ENCODE data around the gene CNTRL. TPM values are rescaled to one million over a fixed set of nuclear protein-coding genes. Genes with fewer than 3 reads are reported as not detected.
A peak's percentile ranks its signal among the peaks of the same experiment; 100 is the strongest.
"Not testable (repeated sequence)": the region's sequence is repeated elsewhere in the genome, so short reads cannot be mapped to it uniquely, and the experiment has no call there.

The CNTRL gene
- total RNA-seq, 1 experiment from 2014 or later: 44.9 TPM

GRCh38 chr9:121125590-121125989, 50.8 kb downstream of the CNTRL start:
- H3K79me2 ChIP-seq (ENCODE audit: low read depth): no peaks in the 10 kb centered on the region
- H3K27me3 ChIP-seq (ENCODE audit: insufficient read depth, low read depth): no peaks in the 10 kb centered on the region
- intact Hi-C loops (cut with micrococcal nuclease; ENCODE audit: unreplicated experiment): no loop called here
- H2AFZ ChIP-seq: no peak overlapping the region
- BruUV-seq (replicated peaks): no TSS peak
- POLR2A ChIA-PET (ENCODE audit: unreplicated experiment): no interaction called here
- no peak for DNase-seq
- TF ChIP-seq CTCF (conservative IDR thresholded peaks at IDR 0.05) (no peak), EZH2 (IDR thresholded peaks at IDR 0.05; ENCODE audit: low read depth) (no peak)
- CTCF ChIA-PET: interaction anchor here (0.6 kb wide), 1 partner anchor 141 kb away, joined by 4 read pairs; no protein-coding TSS in a partner anchor
- peaks cover 19% of the 10 kb centered on the region; the same call in 1 of the 2 replicates for H3K4me1 ChIP-seq (replicated peaks; ENCODE audit: insufficient read depth)
- peaks cover 4% of the 10 kb centered on the region; the same call in 1 of the 2 replicates for H3F3A ChIP-seq (ENCODE audit: insufficient read depth, low read depth)
- H3K4me3 ChIP-seq: no peak overlapping the region
- H3K9me3 ChIP-seq (ENCODE audit: insufficient read depth, low read depth): no peaks in the 10 kb centered on the region
- H3K36me3 ChIP-seq (ENCODE audit: low read depth): no peaks in the 10 kb centered on the region
- H3K9me2 ChIP-seq (ENCODE audit: insufficient read depth): no peaks in the 10 kb centered on the region
- H3K27ac ChIP-seq: no peak overlapping the region
- H4K20me1 ChIP-seq (ENCODE audit: insufficient read depth): no peaks in the 10 kb centered on the region
- no peak overlapping the region for H3K4me2 ChIP-seq

DNA sequence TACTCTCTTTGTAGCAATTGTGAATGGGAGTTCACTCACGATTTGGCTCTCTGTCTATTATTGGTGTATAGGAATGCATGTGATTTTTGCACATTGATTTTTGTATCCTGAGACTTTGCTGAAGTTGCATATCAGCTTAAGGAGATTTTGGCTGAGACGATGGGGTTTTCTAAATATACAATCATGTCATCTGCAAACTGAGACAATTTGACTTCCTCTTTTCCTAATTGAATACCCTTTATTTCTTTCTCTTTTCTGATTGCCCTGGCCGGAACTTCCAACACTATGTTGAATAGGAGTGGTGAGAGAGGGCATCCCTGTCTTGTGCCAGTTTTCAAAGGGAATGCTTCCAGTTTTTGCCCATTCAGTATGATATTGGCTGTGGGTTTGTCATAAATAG, 54.6 kb downstream of the CNTRL start:
- H4K20me1 ChIP-seq (ENCODE audit: insufficient read depth); CTCF ChIA-PET; intact Hi-C loops (cut with micrococcal nuclease; ENCODE audit: unreplicated experiment): not testable (repeated sequence)

GRCh38 chr9:121133104-121133816, 58.5 kb downstream of the CNTRL start:
- Histone ChIP-seq H3F3A (ENCODE audit: insufficient read depth, low read depth) (no peaks in the 10 kb centered on the region), H2AFZ (no peak overlapping the region), H3K9me3 (ENCODE audit: insufficient read depth, low read depth) (no peaks in the 10 kb centered on the region), H4K20me1 (ENCODE audit: insufficient read depth) (no peaks in the 10 kb centered on the region), H3K27me3 (ENCODE audit: insufficient read depth, low read depth) (no peaks in the 10 kb centered on the region), H3K4me2 (no peak overlapping the region), H3K79me2 (ENCODE audit: low read depth) (no peaks in the 10 kb centered on the region), H3K36me3 (ENCODE audit: low read depth) (no peaks in the 10 kb centered on the region), H3K27ac (no peak overlapping the region), H3K4me3 (no peak overlapping the region), H3K9me2 (ENCODE audit: insufficient read depth) (no peaks in the 10 kb centered on the region), H3K4me1 (replicated peaks; ENCODE audit: insufficient read depth) (no peaks in the 10 kb centered on the region)
- peak in 1 of 2 experiments; percentile 10 for DNase-seq
- TF ChIP-seq CTCF (conservative IDR thresholded peaks at IDR 0.05) (no peak), EZH2 (IDR thresholded peaks at IDR 0.05; ENCODE audit: low read depth) (no peak)
- ChIA-PET CTCF (interaction anchor here (0.6 kb wide), 1 partner anchor 149 kb away, joined by 3 read pairs; no protein-coding TSS in a partner anchor), POLR2A (ENCODE audit: unreplicated experiment) (no interaction called here)
- intact Hi-C loops (cut with micrococcal nuclease; ENCODE audit: unreplicated experiment): no loop called here
- no TSS peak for BruUV-seq (replicated peaks)

More for the DNA sequence above, 54.6 kb downstream of the CNTRL start:
- H3K27me3 ChIP-seq (ENCODE audit: insufficient read depth, low read depth); DNase-seq; H3K36me3 ChIP-seq (ENCODE audit: low read depth); H3K79me2 ChIP-seq (ENCODE audit: low read depth); H2AFZ ChIP-seq; H3K4me2 ChIP-seq; H3K27ac ChIP-seq; H3K4me1 ChIP-seq (replicated peaks; ENCODE audit: insufficient read depth); BruUV-seq (replicated peaks); H3K9me2 ChIP-seq (ENCODE audit: insufficient read depth); H3K4me3 ChIP-seq; POLR2A ChIA-PET (ENCODE audit: unreplicated experiment); H3K9me3 ChIP-seq (ENCODE audit: insufficient read depth, low read depth); H3F3A ChIP-seq (ENCODE audit: insufficient read depth, low read depth): not testable (repeated sequence)

GRCh38 chr9:121135642-121136041, 60.9 kb downstream of the CNTRL start:
- no peak for DNase-seq
- Histone ChIP-seq H3K9me3 (ENCODE audit: insufficient read depth, low read depth) (no peaks in the 10 kb centered on the region), H3K4me3 (no peak overlapping the region), H3K4me1 (replicated peaks; ENCODE audit: insufficient read depth) (no peaks in the 10 kb centered on the region), H2AFZ (no peak overlapping the region), H3F3A (ENCODE audit: insufficient read depth, low read depth) (no peaks in the 10 kb centered on the region), H4K20me1 (ENCODE audit: insufficient read depth) (no peaks in the 10 kb centered on the region), H3K4me2 (no peak overlapping the region), H3K36me3 (ENCODE audit: low read depth) (no peaks in the 10 kb centered on the region), H3K79me2 (ENCODE audit: low read depth) (no peaks in the 10 kb centered on the region), H3K27me3 (ENCODE audit: insufficient read depth, low read depth) (no peaks in the 10 kb centered on the region), H3K27ac (no peak overlapping the region), H3K9me2 (ENCODE audit: insufficient read depth) (no peaks in the 10 kb centered on the region)
- BruUV-seq (replicated peaks): no TSS peak
- ChIA-PET CTCF (no interaction called here), POLR2A (ENCODE audit: unreplicated experiment) (no interaction called here)
- intact Hi-C loops (cut with micrococcal nuclease; ENCODE audit: unreplicated experiment): no loop called here
- TF ChIP-seq CTCF (conservative IDR thresholded peaks at IDR 0.05) (no peak), EZH2 (IDR thresholded peaks at IDR 0.05; ENCODE audit: low read depth) (no peak)

Data from PC-9 (cell line).